K562 (cell line): ENCODE results near the gene GNGT2. TPM values are rescaled to one million over a fixed set of nuclear protein-coding genes. Genes with fewer than 3 reads are reported as not detected.

Source experiments
- GATA2 ChIP-seq: sonication (generic); formaldehyde crosslinking; IDR thresholded peaks from 2 replicates; pipeline ENCODE4 v1.4.0; 2020; ENCODE audit warnings: mild to moderate bottlenecking, missing genetic modification reagents
- HDAC2 ChIP-seq: fragments of 450-650 bp; IDR thresholded peaks from 2 replicates; pipeline ENCODE4 v1.6.1; 2016; ENCODE audit warnings: mild to moderate bottlenecking
- MGA ChIP-seq: fragments of 450-650 bp; IDR thresholded peaks from 2 replicates; pipeline ENCODE4 v1.6.1; 2016; ENCODE audit warnings: mild to moderate bottlenecking, moderate library complexity
- RFX7 ChIP-seq: fragments of 250-450 bp; sonication (Bioruptor Pico); IDR thresholded peaks from 2 replicates; pipeline ENCODE4 v1.5.1; 2021; ENCODE audit warnings: mild to moderate bottlenecking
- TRIM25 ChIP-seq: fragments of 450-650 bp; IDR thresholded peaks from 2 replicates; pipeline ENCODE4 v1.7.0; 2016; ENCODE audit warnings: borderline replicate concordance
- ZBTB8A ChIP-seq: fragments of 450-650 bp; IDR thresholded peaks from 2 replicates; pipeline ENCODE4 v1.6.1; 2018; ENCODE audit warnings: mild to moderate bottlenecking, moderate library complexity; ENCODE audit not compliant: partially characterized antibody
- ZNF398 ChIP-seq: fragments of 250-450 bp; sonication (Bioruptor Pico); IDR thresholded peaks from 2 replicates; pipeline ENCODE4 v1.8.0; 2021; ENCODE audit warnings: moderate library complexity, mild to moderate bottlenecking, inconsistent platforms
- ZNF449 ChIP-seq: fragments of 250-450 bp; sonication (Bioruptor Pico); IDR thresholded peaks from 2 replicates; pipeline ENCODE4 v1.8.0; 2022; ENCODE audit warnings: moderate library complexity, mild to moderate bottlenecking, inconsistent platforms
- ZNF507 ChIP-seq: conservative IDR thresholded peaks from 2 replicates; pipeline ENCODE4 v1.6.1; 2017; ENCODE audit warnings: missing genetic modification characterization, missing compliant biosample characterization
- ZSCAN32 ChIP-seq: fragments of 450-650 bp; formaldehyde crosslinking; IDR thresholded peaks from 2 replicates; pipeline ENCODE4 v1.4.0; 2020; ENCODE audit warnings: mild to moderate bottlenecking, moderate library complexity
- polyA plus RNA-seq, 8 experiments: library from polyadenylated mRNA; depleted of rRNA in 4 of 8; stranded (reverse) in 5 of 8; unstranded in 3 of 8; fragments of >200 nt; fragmentation: Nextera tagmentation in 2 of 8; fragmentation: Illumina TruSeq in 1 of 8; extraction: Ambion mirVana in 2 of 8; extraction: Trizol in 1 of 8; gene quantifications; 2 replicates each; pipeline versions ENCODE4 v1.2.1 to v1.2.3, GENCODE V29; 2011 to 2014; ENCODE audit warnings: inconsistent platforms in 1 of 8, missing spikeins in 1 of 8
- total RNA-seq, 7 experiments: library from RNA; depleted of rRNA in 6 of 7; stranded (reverse); fragments of >200 nt in 6 of 7; fragmentation: Illumina TruSeq in 2 of 7; extraction: Trizol in 2 of 7; gene quantifications; 2 replicates each; pipeline versions ENCODE4 v1.2.1 to v1.2.3, GENCODE V29; 2011 to 2021; ENCODE audit warnings: low replicate concordance in 1 of 7

The GNGT2 gene
- total and polyA plus RNA-seq, 9 of the 15 experiments (the other 6 are each of a cell fraction or from before 2014, with no cell fraction given), result not detected

GRCh38 chr17:49191917-49192741, 18.2 kb downstream of the GNGT2 start (continued):
- TF ChIP-seq TRIM25 (no peak), ZNF507 (tag) (no peak), ZNF449 (CRISPR knock-in tag) (no peak), HDAC2 (peak; percentile 94), ZSCAN32 (CRISPR knock-in tag) (0 out of 2 replicates have a peak, but pooled peaks have one; percentile 43), ZBTB8A (no peak), GATA2 (CRISPR knock-in tag) (no peak), ZNF398 (no peak), RFX7 (CRISPR knock-in tag) (no peak), MGA (peak; percentile 99)
